Endodermal cell (in vitro differentiated cells): ENCODE measurements around the gene SLC40A1. TPM values are rescaled to one million over a fixed set of nuclear protein-coding genes. Genes with fewer than 3 reads are reported as not detected.

Experiments used
- DNase-seq: peaks from one replicate; pipeline ENCODE4 v3.0.0-alpha.2; 2017
- H3K27ac ChIP-seq: 2 replicates; pipeline ENCODE4 v1.5.1; 2013; ENCODE audit warnings: mild to moderate bottlenecking, low read depth, low read length, moderate library complexity
- H3K27me3 ChIP-seq: 2 replicates; pipeline ENCODE4 v1.6.1; 2013; ENCODE audit warnings: mild to moderate bottlenecking, low read length, moderate library complexity; ENCODE audit not compliant: insufficient read depth, control insufficient read depth, poor library complexity, severe bottlenecking
- H3K36me3 ChIP-seq: 2 replicates; pipeline ENCODE4 v1.7.0; 2013; ENCODE audit warnings: mild to moderate bottlenecking, low read length, moderate library complexity; ENCODE audit not compliant: control insufficient read depth, insufficient read depth
- H3K4me1 ChIP-seq: one replicate; pipeline ENCODE4 v1.7.0; 2013; ENCODE audit warnings: low read length; ENCODE audit not compliant: control insufficient read depth, insufficient read depth
- H3K4me3 ChIP-seq: 2 replicates; pipeline ENCODE4 v1.5.1; 2013; ENCODE audit warnings: mild to moderate bottlenecking, low read length, moderate library complexity
- H3K9ac ChIP-seq: 2 replicates; pipeline ENCODE4 v1.6.1; 2013; ENCODE audit warnings: mild to moderate bottlenecking, low read length, moderate library complexity; ENCODE audit not compliant: poor library complexity, severe bottlenecking; ENCODE audit errors: extremely low read depth
- H3K9me3 ChIP-seq: 2 replicates; pipeline ENCODE4 v1.6.1; 2013; ENCODE audit warnings: mild to moderate bottlenecking, low read length, moderate library complexity; ENCODE audit not compliant: control insufficient read depth
- H3K27ac Mint-ChIP-seq: 2 replicates; pipeline ENCODE4 v1.8.0; 2020; ENCODE audit warnings: mixed read lengths
- H3K27me3 Mint-ChIP-seq: 2 replicates; pipeline ENCODE4 v1.8.0; 2021; ENCODE audit warnings: mild to moderate bottlenecking, mixed read lengths; ENCODE audit not compliant: insufficient read depth
- H3K36me3 Mint-ChIP-seq: 2 replicates; pipeline ENCODE4 v1.8.0; 2020; ENCODE audit warnings: low read depth, mixed read lengths
- H3K4me1 Mint-ChIP-seq: 2 replicates; pipeline ENCODE4 v1.8.0; 2020; ENCODE audit warnings: mixed read lengths
- H3K4me3 Mint-ChIP-seq: 2 replicates; pipeline ENCODE4 v1.8.0; 2020; ENCODE audit warnings: mild to moderate bottlenecking, moderate library complexity, mixed read lengths
- H3K9me3 Mint-ChIP-seq: 2 replicates; pipeline ENCODE4 v1.8.0; 2020; ENCODE audit warnings: mild to moderate bottlenecking, mixed read lengths
- CTCF ChIP-seq: fragments of 200-600 bp; sonication (generic); conservative IDR thresholded peaks from 2 replicates; pipeline ENCODE4 v1.5.0; 2021; ENCODE audit warnings: antibody characterized with exemption, mild to moderate bottlenecking
- WGBS, 2 experiments: methylation state at CpG; one replicate each; pipeline versions ENCODE4 v1.1.5 to v1.1.7; 2013; ENCODE audit warnings: missing lambda C conversion rate in 2 of 2, mixed read lengths in 1 of 2; ENCODE audit not compliant: insufficient coverage in 1 of 2, insufficient read length in 1 of 2; 5-methylcytosine and 5-hydroxymethylcytosine counted together
- total RNA-seq, 2 donors: library from RNA; stranded (reverse); fragmentation: NEBNext Ultra II Directional in 1 of 2; extraction: Animal tissue kit (Norgen Biotek cat#: 25700) in 1 of 2; gene quantifications; 2 replicates in 1 of 2; 3 replicates in 1 of 2; pipeline ENCODE4 v1.2.1, GENCODE V29; 2021

Gene SLC40A1
- total RNA-seq, 2 donors from 2014 or later, result 74.1 to 96.8 TPM

- H3K36me3 Mint-ChIP-seq, result peaks cover 85% of the 10 kb centered on the region
- Histone ChIP-seq H3K4me3 (no peak overlapping the region), H3K9me3 (peaks cover 7% of the 10 kb centered on the region), H3K4me1 (no peaks in the 10 kb centered on the region), H3K27me3 (no peaks in the 10 kb centered on the region), H3K36me3 (peaks cover 95% of the 10 kb centered on the region), H3K27ac (no peak overlapping the region), H3K9ac (no peak overlapping the region)
- H3K9me3 Mint-ChIP-seq, result peaks cover 1% of the 10 kb centered on the region
- H3K27me3 Mint-ChIP-seq, result no peaks in the 10 kb centered on the region
- peaks cover under 1% of the 10 kb centered on the region for H3K4me1 Mint-ChIP-seq
- WGBS, 2 experiments, result 100% methylated on average over 1 of the region's 1 CpG; no CpG with 5 or more reads in 1 of the 2 experiments
- no peak for DNase-seq
- no peak overlapping the region for H3K27ac Mint-ChIP-seq
- TF ChIP-seq CTCF, result no peak
- H3K4me3 Mint-ChIP-seq, result no peak overlapping the region
Observed at GRCh38 chr2:189569295-189569910, 11.2 kb downstream of the SLC40A1 start.

- no peak for DNase-seq
- Histone ChIP-seq H3K27me3 (no peaks in the 10 kb centered on the region), H3K9ac (no peak overlapping the region), H3K36me3 (peaks cover 89% of the 10 kb centered on the region), H3K4me3 (no peak overlapping the region), H3K4me1 (no peaks in the 10 kb centered on the region), H3K9me3 (peaks cover 7% of the 10 kb centered on the region), H3K27ac (no peak overlapping the region)
- Mint-ChIP-seq H3K27ac (no peak overlapping the region), H3K9me3 (peaks cover 1% of the 10 kb centered on the region), H3K4me3 (no peak overlapping the region), H3K36me3 (peaks cover 71% of the 10 kb centered on the region), H3K27me3 (no peaks in the 10 kb centered on the region), H3K4me1 (peaks cover 2% of the 10 kb centered on the region)
- WGBS, 2 experiments, result 85 to 90% methylated on average over 3 of the region's 3 CpGs
- no peak for TF ChIP-seq CTCF
Observed at GRCh38 chr2:189566046-189566445, 14.5 kb downstream of the SLC40A1 start.

GRCh38 chr2:189561371-189562038 lies 19.1 kb downstream of the SLC40A1 start:
- WGBS, 2 experiments, result 95 to 96% methylated on average over 6 of the region's 6 CpGs
- Histone ChIP-seq H3K27ac (no peak overlapping the region), H3K9me3 (peaks cover 7% of the 10 kb centered on the region), H3K27me3 (no peaks in the 10 kb centered on the region), H3K4me3 (no peak overlapping the region), H3K9ac (no peak overlapping the region), H3K36me3 (peaks cover 63% of the 10 kb centered on the region), H3K4me1 (no peaks in the 10 kb centered on the region)
- TF ChIP-seq CTCF, result no peak
- Mint-ChIP-seq H3K4me3 (no peak overlapping the region), H3K36me3 (peaks cover 48% of the 10 kb centered on the region), H3K9me3 (peaks cover 1% of the 10 kb centered on the region), H3K27ac (no peak overlapping the region), H3K4me1 (peaks cover 33% of the 10 kb centered on the region), H3K27me3 (no peaks in the 10 kb centered on the region)
- DNase-seq, result no peak
